Measurements from ENCODE around the gene SCLT1.
"Not testable (repeated sequence)": the region's sequence is repeated elsewhere in the genome, so short reads cannot be mapped to it uniquely, and the experiment has no call there.

The SCLT1 gene

DNA sequence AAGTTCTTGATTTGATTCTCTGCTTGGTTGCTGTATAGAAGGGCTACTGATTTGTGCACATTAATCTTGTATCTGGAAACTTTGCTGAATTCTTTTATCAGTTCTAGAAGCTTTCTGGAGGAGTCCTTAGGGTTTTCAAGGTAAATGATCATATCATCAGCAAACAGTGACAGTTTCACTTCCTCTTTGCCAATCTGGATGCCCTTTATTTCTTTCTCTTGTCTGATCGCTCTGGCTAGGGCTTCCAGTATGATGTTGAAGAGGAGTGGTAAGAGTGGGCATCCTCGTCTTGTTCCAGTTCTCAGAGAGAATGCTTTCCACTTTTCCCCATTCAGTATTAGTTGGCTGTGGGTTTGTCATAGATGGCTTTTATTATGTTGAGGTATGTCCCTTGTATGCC lies 23.8 kb downstream of the SCLT1 start:
- not testable (repeated sequence) for DNase-seq (ENCODE audit: low read depth in 2 of 2)

DNA sequence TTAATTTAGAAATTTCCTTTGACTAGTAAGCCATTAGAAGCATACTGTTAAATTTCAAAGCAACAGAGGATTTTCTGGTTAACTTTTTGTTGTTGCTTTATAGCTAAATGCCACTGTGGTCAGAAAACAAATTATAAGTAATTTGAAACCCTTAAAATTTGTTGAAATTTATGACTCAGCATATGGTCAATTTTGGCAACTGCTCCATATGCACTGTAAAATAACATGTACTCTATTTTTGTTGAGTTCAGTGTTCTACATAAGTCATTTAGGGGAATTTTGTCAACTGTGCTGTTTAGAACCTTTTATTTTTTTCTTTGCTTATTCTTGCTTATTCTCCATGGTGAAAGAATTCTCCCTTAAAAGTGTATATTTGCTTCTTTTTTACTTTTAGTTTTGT lies 28.6 kb downstream of the SCLT1 start:
- no peak for DNase-seq (ENCODE audit: low read depth in 2 of 2)

DNA sequence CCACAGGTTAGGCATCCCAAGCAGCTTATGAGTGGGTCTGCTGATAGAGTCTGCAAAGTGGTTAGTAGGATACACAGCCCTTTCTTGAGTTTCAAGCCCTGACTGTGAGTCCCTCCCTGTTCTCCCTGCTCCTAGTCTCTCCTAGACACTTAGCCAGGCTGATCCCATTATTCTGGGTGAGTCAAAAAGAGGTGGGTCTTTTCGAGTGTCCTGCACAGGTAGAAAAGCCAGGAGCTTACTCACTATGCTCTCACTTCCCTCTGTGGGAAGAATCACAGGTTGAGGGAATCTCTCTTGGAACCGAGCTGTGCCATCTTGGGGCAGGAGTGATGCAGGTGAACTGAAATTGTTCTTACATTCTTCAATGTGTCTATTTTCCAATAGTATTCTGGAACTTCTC lies 29.7 kb downstream of the SCLT1 start:
- DNase-seq (ENCODE audit: low read depth in 2 of 2) = no peak

GRCh38 chr4:129062580-129062979 lies 30.8 kb downstream of the SCLT1 start:
- DNase-seq (ENCODE audit: low read depth in 2 of 2) = no peak

GRCh38 chr4:129059028-129059427 lies 34.3 kb downstream of the SCLT1 start:
- no peak for DNase-seq (ENCODE audit: low read depth in 2 of 2)

DNA sequence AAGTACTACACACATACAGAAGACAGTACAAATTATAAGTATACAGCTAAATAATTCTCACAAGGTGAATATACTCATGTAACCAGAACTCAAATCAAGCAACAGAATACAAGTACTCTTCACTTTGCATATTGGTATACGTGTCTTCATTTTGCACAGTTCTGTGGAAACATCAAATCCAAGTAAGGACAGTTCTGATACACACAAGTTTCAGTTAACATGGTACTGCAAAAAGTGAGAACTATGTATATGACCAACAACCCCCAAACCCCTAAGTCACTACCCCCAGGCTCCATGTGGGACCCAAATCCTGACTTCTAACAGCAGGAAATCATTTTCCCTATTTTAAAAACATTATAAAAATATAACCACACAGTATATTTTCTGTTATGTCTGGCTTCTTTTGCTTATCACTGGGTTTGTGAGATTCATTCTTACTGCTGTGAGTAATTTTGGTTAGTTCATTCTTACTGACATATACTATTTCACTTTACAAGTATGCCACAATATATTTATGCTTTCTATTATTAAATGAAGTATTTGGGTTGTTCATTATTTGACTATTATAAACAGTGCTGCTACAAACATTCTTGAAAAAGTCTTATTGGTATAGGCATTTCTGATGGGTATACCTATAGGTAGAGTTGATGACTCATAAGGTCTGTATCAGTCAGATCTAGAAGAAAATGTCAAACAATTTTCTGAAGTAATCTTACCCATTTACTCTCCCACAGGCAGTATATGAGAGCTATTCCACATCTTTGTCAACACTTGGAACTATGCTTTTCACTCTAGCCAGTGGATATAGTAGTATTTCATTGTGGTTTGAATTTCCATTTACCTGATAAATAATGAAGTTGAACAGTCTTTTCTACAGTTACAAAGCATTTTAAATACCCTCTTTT lies 47.0 kb downstream of the SCLT1 start:
- no peak for DNase-seq (ENCODE audit: low read depth in 2 of 2)

GRCh38 chr4:129043523-129043922 lies 49.8 kb downstream of the SCLT1 start:
- DNase-seq (ENCODE audit: low read depth in 2 of 2) = no peak

- DNase-seq (ENCODE audit: low read depth in 2 of 2) = no peak
Measured at GRCh38 chr4:129040471-129040870, 52.9 kb downstream of the SCLT1 start.

GRCh38 chr4:129037093-129037492 lies 56.2 kb downstream of the SCLT1 start:
- DNase-seq (ENCODE audit: low read depth in 2 of 2) = no peak

- DNase-seq (ENCODE audit: low read depth in 2 of 2) = no peak
Measured at GRCh38 chr4:129014566-129015509, 78.5 kb downstream of the SCLT1 start.

- no peak for DNase-seq (ENCODE audit: low read depth in 2 of 2)
Measured at GRCh38 chr4:129008096-129008495, 85.2 kb downstream of the SCLT1 start.

- DNase-seq (ENCODE audit: low read depth in 2 of 2) = no peak
Measured at GRCh38 chr4:128986908-128987307, 106.4 kb downstream of the SCLT1 start.

GRCh38 chr4:128986019-128986418 lies 107.3 kb downstream of the SCLT1 start:
- no peak for DNase-seq (ENCODE audit: low read depth in 2 of 2)

- no peak for DNase-seq (ENCODE audit: low read depth in 2 of 2)
Measured at GRCh38 chr4:128983771-128984485, 109.4 kb downstream of the SCLT1 start.

- no peak for DNase-seq (ENCODE audit: low read depth in 2 of 2)
Measured at GRCh38 chr4:128981377-128981776, 112.0 kb downstream of the SCLT1 start.

DNA sequence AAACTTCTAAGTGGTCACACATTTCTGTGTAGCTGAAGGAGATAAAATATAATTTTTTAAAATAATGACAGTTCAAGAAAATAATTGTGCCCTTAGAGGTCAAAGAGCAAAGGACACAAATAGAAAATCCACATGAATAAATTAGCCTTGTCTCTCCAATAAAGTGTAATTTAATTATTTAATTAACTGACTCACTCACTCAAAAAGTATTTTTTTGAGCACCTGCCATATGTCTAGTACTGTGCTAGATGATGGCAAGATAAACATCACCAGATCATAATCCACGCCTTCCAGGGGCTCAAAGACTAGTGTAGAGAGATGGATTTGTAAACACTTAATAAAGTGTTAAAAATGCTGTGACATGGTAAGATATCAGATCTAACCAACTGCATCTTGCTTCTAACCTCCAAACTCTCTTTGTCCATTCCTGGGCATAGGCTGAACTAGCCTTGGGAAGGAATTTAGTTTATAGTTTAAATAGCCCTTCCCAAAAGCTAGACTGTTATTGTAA lies 112.5 kb downstream of the SCLT1 start:
- DNase-seq (ENCODE audit: low read depth in 2 of 2) = no peak

- DNase-seq (ENCODE audit: low read depth in 2 of 2) = no peak
Measured at GRCh38 chr4:128979934-128980333, 113.4 kb downstream of the SCLT1 start.

DNA sequence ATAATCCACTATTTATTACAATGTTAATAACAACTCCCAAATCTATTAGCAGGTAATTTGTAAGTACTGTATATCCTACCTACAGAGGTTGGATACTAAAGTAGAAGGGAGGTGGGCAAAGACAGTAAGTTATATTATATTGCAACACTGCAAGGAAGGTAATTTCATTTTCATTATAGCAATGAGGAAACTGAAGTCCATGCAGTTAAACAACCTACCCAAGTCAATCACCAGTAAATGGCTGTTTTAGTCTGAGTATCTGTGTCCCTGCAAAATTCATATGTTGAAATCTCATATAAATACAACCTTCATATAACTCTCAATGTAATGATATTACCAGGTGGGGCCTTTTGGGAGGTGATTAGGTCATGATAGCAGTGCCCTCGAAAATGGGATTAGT lies 114.4 kb downstream of the SCLT1 start:
- DNase-seq (ENCODE audit: low read depth in 2 of 2) = no peak

GRCh38 chr4:128974136-128974581 lies 119.2 kb downstream of the SCLT1 start:
- DNase-seq (ENCODE audit: low read depth in 2 of 2) = no peak

DNA sequence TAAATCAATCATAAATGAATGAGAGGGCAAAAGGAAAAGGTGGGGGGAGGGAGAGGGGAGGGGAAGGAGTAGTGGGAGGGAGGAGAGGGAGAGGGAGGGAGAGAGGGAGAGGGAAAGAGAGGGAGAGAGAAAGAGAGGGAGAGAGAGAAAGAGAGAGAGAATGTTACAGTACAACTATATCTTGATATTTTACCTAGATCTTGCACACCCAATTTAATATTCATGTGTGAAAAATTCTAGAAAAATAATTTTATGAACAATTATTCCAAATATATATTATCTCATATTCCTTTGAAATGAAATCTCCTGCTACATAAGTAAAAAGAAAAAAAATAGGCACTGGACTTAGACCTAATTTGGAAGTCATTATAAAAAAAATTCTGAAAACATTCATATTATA lies 120.0 kb downstream of the SCLT1 start:
- no peak for DNase-seq (ENCODE audit: low read depth in 2 of 2)

DNA sequence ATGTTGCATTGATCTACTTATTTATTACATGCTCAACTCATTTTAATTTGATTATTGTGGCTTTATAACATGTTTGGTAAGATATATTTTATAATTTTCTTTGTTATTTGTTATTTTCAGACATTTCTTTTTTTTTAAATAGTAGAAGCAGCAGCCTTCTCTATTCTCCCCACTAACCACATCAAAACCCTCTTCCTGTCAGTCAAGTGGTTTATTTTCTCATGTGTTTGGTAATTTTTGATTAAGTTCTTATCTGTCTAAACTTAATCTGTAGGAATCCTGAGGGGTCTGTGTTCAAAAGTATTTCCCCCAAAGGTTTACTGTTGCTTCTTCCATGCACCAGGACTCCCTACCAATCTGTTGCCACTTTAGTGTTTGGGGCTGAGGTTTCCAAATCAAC lies 131.9 kb downstream of the SCLT1 start:
- no peak for DNase-seq (ENCODE audit: low read depth in 2 of 2)

DNA sequence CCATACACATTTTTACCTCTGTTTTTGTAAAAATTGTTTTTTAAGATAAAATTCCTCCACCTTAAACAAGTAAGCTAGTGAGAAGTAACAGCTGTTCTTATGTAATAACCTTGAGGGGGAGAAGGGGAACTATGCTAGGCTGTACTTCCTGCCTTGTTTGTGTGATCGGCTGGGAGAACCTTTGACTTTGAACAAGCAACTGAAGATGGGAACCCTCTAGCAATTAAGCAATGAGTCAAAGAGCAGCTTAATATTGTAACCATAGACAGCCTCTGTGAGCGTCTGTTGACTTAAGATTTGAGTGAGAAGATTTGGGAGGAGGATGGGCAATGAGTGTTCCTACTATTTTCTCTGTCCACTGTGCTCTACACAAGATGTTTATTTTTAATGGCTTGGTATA lies 135.1 kb downstream of the SCLT1 start:
- no peak for DNase-seq (ENCODE audit: low read depth in 2 of 2)

Data from stimulated activated CD8-positive, alpha-beta memory T cell treated with anti-CD3 and anti-CD28 coated beads, Interleukin-15, amount 100 ng/mL, for 4 hours (primary cell).